Measurements from ENCODE around the gene C19orf44.

DNA sequence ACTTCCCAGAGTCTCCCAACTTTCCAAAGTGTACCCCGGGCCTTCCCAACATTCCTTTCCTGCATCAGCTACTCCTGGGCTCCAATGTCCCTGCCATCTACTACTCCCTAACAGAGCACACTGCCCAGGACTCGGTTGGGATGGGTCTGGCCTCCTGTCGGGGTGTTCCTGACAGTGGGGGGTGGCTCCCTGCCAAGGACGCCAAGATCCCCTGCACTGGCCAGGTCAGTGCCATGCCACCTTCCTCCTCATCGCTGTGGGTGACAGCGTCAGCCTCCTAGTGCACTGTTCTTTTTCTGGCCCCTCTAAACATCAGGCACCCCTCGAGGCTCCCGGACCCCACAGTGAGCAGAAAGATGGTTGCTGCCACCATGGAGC is 38.3 kb upstream of the C19orf44 start:
- TF ChIP-seq POLR2A (IDR thresholded peaks at IDR 0.05; ENCODE audit: low read depth, low read length) (no peak), BHLHE40 (IDR thresholded peaks at IDR 0.05; ENCODE audit: low read depth, low read length) (no peak), MXI1 (IDR thresholded peaks at IDR 0.05; ENCODE audit: borderline replicate concordance, low read depth, low read length) (no peak), RFX5 (IDR thresholded peaks at IDR 0.05; ENCODE audit: low read depth, low read length) (no peak), RAD21 (IDR thresholded peaks at IDR 0.05; ENCODE audit: low read length) (no peak), CEBPB (IDR thresholded peaks at IDR 0.05; ENCODE audit: low read depth, low read length) (no peak), FOS (IDR thresholded peaks at IDR 0.05; ENCODE audit: low read depth, low read length) (no peak), SMC3 (IDR thresholded peaks at IDR 0.05; ENCODE audit: low read depth, low read length) (no peak), MAFK (IDR thresholded peaks at IDR 0.05; ENCODE audit: low read depth, low read length) (no peak), CHD1 (IDR thresholded peaks at IDR 0.05; ENCODE audit: low read depth, low read length) (no peak)
- TF ChIP-seq, protein P1, sequence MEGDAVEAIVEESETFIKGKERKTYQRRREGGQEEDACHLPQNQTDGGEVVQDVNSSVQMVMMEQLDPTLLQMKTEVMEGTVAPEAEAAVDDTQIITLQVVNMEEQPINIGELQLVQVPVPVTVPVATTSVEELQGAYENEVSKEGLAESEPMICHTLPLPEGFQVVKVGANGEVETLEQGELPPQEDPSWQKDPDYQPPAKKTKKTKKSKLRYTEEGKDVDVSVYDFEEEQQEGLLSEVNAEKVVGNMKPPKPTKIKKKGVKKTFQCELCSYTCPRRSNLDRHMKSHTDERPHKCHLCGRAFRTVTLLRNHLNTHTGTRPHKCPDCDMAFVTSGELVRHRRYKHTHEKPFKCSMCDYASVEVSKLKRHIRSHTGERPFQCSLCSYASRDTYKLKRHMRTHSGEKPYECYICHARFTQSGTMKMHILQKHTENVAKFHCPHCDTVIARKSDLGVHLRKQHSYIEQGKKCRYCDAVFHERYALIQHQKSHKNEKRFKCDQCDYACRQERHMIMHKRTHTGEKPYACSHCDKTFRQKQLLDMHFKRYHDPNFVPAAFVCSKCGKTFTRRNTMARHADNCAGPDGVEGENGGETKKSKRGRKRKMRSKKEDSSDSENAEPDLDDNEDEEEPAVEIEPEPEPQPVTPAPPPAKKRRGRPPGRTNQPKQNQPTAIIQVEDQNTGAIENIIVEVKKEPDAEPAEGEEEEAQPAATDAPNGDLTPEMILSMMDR (conservative IDR thresholded peaks at IDR 0.05; ENCODE audit: low read depth, low read length) = no peak
- TF ChIP-seq, protein P2, sequence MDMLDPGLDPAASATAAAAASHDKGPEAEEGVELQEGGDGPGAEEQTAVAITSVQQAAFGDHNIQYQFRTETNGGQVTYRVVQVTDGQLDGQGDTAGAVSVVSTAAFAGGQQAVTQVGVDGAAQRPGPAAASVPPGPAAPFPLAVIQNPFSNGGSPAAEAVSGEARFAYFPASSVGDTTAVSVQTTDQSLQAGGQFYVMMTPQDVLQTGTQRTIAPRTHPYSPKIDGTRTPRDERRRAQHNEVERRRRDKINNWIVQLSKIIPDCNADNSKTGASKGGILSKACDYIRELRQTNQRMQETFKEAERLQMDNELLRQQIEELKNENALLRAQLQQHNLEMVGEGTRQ (IDR thresholded peaks at IDR 0.05; ENCODE audit: low read depth, low read length) = no peak
- TF ChIP-seq, protein P3, sequence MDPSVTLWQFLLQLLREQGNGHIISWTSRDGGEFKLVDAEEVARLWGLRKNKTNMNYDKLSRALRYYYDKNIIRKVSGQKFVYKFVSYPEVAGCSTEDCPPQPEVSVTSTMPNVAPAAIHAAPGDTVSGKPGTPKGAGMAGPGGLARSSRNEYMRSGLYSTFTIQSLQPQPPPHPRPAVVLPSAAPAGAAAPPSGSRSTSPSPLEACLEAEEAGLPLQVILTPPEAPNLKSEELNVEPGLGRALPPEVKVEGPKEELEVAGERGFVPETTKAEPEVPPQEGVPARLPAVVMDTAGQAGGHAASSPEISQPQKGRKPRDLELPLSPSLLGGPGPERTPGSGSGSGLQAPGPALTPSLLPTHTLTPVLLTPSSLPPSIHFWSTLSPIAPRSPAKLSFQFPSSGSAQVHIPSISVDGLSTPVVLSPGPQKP (IDR thresholded peaks at IDR 0.05; ENCODE audit: borderline replicate concordance, low read depth, low read length) = no peak

Measured in IMR-90 (cell line).